IPS DF 6.9 (cell line): ENCODE data around the gene MBD6.
"Not testable (repeated sequence)": the region's sequence is repeated elsewhere in the genome, so short reads cannot be mapped to it uniquely, and the experiment has no call there.

Source experiments
- DNase-seq: peaks from one replicate; pipeline ENCODE4 v3.0.0-alpha.2; 2013; ENCODE audit warnings: low read depth, low spot score
- H3K27ac ChIP-seq: one replicate; pipeline ENCODE4 v1.5.1; 2013; ENCODE audit warnings: low read length, control low read depth
- H3K27me3 ChIP-seq: 2 replicates; pipeline ENCODE4 v1.6.1; 2013; ENCODE audit warnings: mild to moderate bottlenecking, low read length; ENCODE audit not compliant: control insufficient read depth, insufficient read depth
- H3K36me3 ChIP-seq: 2 replicates; pipeline ENCODE4 v1.6.1; 2013; ENCODE audit warnings: low read length; ENCODE audit not compliant: control insufficient read depth, insufficient read depth
- H3K4me1 ChIP-seq: 2 replicates; pipeline ENCODE4 v1.6.1; 2013; ENCODE audit warnings: low read length; ENCODE audit not compliant: control insufficient read depth, insufficient read depth
- H3K4me3 ChIP-seq: 2 replicates; pipeline ENCODE4 v1.5.1; 2013; ENCODE audit warnings: mild to moderate bottlenecking, low read length
- H3K9me3 ChIP-seq: 2 replicates; pipeline ENCODE4 v1.6.1; 2013; ENCODE audit warnings: low read length, inconsistent platforms; ENCODE audit not compliant: control insufficient read depth, insufficient read depth
- WGBS: extraction: QIAGEN DNeasy Blood & Tissue Kit; methylation state at CpG from one replicate; pipeline ENCODE4 v1.1.7; 2013; ENCODE audit warnings: mixed read lengths, missing lambda C conversion rate; ENCODE audit not compliant: insufficient read length, insufficient coverage; 5-methylcytosine and 5-hydroxymethylcytosine counted together

The MBD6 gene

GRCh38 chr12:57550641-57551549, 28.3 kb downstream of the MBD6 start:
- Histone ChIP-seq H3K27ac (no peak overlapping the region), H3K9me3 (no peaks in the 10 kb centered on the region), H3K27me3 (no peaks in the 10 kb centered on the region), H3K4me3 (peak overlapping the region; percentile 93; the same call in 1 of the 2 replicates), H3K4me1 (peaks cover 6% of the 10 kb centered on the region; the same call in 1 of the 2 replicates), H3K36me3 (no peaks in the 10 kb centered on the region)
- no CpG with 5 or more reads among the region's 7 CpGs for WGBS
- no peak for DNase-seq

GRCh38 chr12:57551637-57552305, 29.1 kb downstream of the MBD6 start:
- no peaks in the 10 kb centered on the region for H3K36me3 ChIP-seq
- H3K27ac ChIP-seq: no peak overlapping the region
- H3K4me3 ChIP-seq: no peak overlapping the region
- no peaks in the 10 kb centered on the region for H3K9me3 ChIP-seq
- H3K4me1 ChIP-seq: peaks cover 4% of the 10 kb centered on the region; the same call in 1 of the 2 replicates
- H3K27me3 ChIP-seq: no peaks in the 10 kb centered on the region
- DNase-seq: no peak
- WGBS: no CpG with 5 or more reads among the region's 3 CpGs

- no peak overlapping the region for H3K4me3 ChIP-seq
- H3K4me1 ChIP-seq: peaks cover 4% of the 10 kb centered on the region; the same call in 1 of the 2 replicates
- H3K27me3 ChIP-seq: no peaks in the 10 kb centered on the region
- no peak overlapping the region for H3K27ac ChIP-seq
- no peaks in the 10 kb centered on the region for H3K9me3 ChIP-seq
- DNase-seq: no peak
- no peaks in the 10 kb centered on the region for H3K36me3 ChIP-seq
- WGBS: no CpG with 5 or more reads among the region's 2 CpGs
Measured at GRCh38 chr12:57552306-57552651, 29.7 kb downstream of the MBD6 start.

- no peaks in the 10 kb centered on the region for H3K9me3 ChIP-seq
- H3K36me3 ChIP-seq: no peaks in the 10 kb centered on the region
- H3K4me1 ChIP-seq: peaks cover 4% of the 10 kb centered on the region; the same call in 1 of the 2 replicates
- no peak overlapping the region for H3K27ac ChIP-seq
- H3K4me3 ChIP-seq: no peak overlapping the region
- no peaks in the 10 kb centered on the region for H3K27me3 ChIP-seq
- WGBS: no CpG with 5 or more reads among the region's 6 CpGs
- no peak for DNase-seq
Measured at GRCh38 chr12:57552835-57553313, 30.2 kb downstream of the MBD6 start.

- H3K4me1 ChIP-seq: peaks cover 4% of the 10 kb centered on the region; the same call in 1 of the 2 replicates
- no peaks in the 10 kb centered on the region for H3K36me3 ChIP-seq
- WGBS: no CpG with 5 or more reads among the region's 7 CpGs
- H3K9me3 ChIP-seq: no peaks in the 10 kb centered on the region
- no peak for DNase-seq
- H3K4me3 ChIP-seq: no peak overlapping the region
- H3K27me3 ChIP-seq: no peaks in the 10 kb centered on the region
- no peak overlapping the region for H3K27ac ChIP-seq
Measured at GRCh38 chr12:57553343-57554202, 30.9 kb downstream of the MBD6 start.

GRCh38 chr12:57554453-57554852, 31.8 kb downstream of the MBD6 start:
- Histone ChIP-seq H3K9me3 (no peaks in the 10 kb centered on the region), H3K36me3 (no peaks in the 10 kb centered on the region), H3K27me3 (no peaks in the 10 kb centered on the region), H3K4me3 (no peak overlapping the region), H3K4me1 (peaks cover 3% of the 10 kb centered on the region; the same call in 1 of the 2 replicates), H3K27ac (no peak overlapping the region)
- no peak for DNase-seq
- WGBS: no CpG with 5 or more reads among the region's 2 CpGs

GRCh38 chr12:57554897-57555296, 32.3 kb downstream of the MBD6 start:
- no peak overlapping the region for H3K4me3 ChIP-seq
- WGBS: no CpG with 5 or more reads among the region's 1 CpG
- no peaks in the 10 kb centered on the region for H3K9me3 ChIP-seq
- H3K27me3 ChIP-seq: no peaks in the 10 kb centered on the region
- H3K4me1 ChIP-seq: peaks cover 2% of the 10 kb centered on the region; the same call in 1 of the 2 replicates
- H3K36me3 ChIP-seq: no peaks in the 10 kb centered on the region
- DNase-seq: no peak
- no peak overlapping the region for H3K27ac ChIP-seq

- no CpG with 5 or more reads among the region's 4 CpGs for WGBS
- H3K9me3 ChIP-seq: no peaks in the 10 kb centered on the region
- no peak for DNase-seq
- peaks cover 1% of the 10 kb centered on the region; the same call in 1 of the 2 replicates for H3K36me3 ChIP-seq
- H3K4me1 ChIP-seq: peaks cover 2% of the 10 kb centered on the region; the same call in 1 of the 2 replicates
- H3K27ac ChIP-seq: no peak overlapping the region
- H3K27me3 ChIP-seq: no peaks in the 10 kb centered on the region
- H3K4me3 ChIP-seq: no peak overlapping the region
Measured at GRCh38 chr12:57558864-57559263, 36.2 kb downstream of the MBD6 start.

- H3K4me1 ChIP-seq: peaks cover 2% of the 10 kb centered on the region; the same call in 1 of the 2 replicates
- no peak overlapping the region for H3K4me3 ChIP-seq
- peaks cover 3% of the 10 kb centered on the region; the same call in 1 of the 2 replicates for H3K36me3 ChIP-seq
- no peaks in the 10 kb centered on the region for H3K27me3 ChIP-seq
- H3K9me3 ChIP-seq: no peaks in the 10 kb centered on the region
- no CpG with 5 or more reads among the region's 2 CpGs for WGBS
- DNase-seq: no peak
- H3K27ac ChIP-seq: no peak overlapping the region
Measured at GRCh38 chr12:57560516-57560915, 37.9 kb downstream of the MBD6 start.

- not testable (repeated sequence) for DNase-seq, H3K27ac ChIP-seq, H3K4me3 ChIP-seq, H3K9me3 ChIP-seq, H3K36me3 ChIP-seq, H3K4me1 ChIP-seq, H3K27me3 ChIP-seq
- no CpG with 5 or more reads among the region's 1 CpG for WGBS
Measured at GRCh38 chr12:57561117-57561516, 38.5 kb downstream of the MBD6 start.
